Thoracic aorta (tissue), 2 donors: ENCODE data around the gene DUSP7. TPM values are rescaled to one million over a fixed set of nuclear protein-coding genes. Genes with fewer than 3 reads are reported as not detected.
A peak's percentile ranks its signal among the peaks of the same experiment; 100 is the strongest.
"Not testable (repeated sequence)": the region's sequence is repeated elsewhere in the genome, so short reads cannot be mapped to it uniquely, and the experiment has no call there.

Source experiments
- ATAC-seq: fragments of 150-250 bp; one replicate; pipeline ENCODE4 v1.8.0; 2017; ENCODE audit warnings: low read depth; ENCODE audit not compliant: insufficient number of reproducible peaks, low FRiP score
- DNase-seq: peaks from one replicate; pipeline ENCODE4 v3.0.0-alpha.2; 2020; ENCODE audit warnings: low spot score
- H3K27ac ChIP-seq, 2 donors: fragments of 200-600 bp; sonication (generic); 1 replicate in 1 of 2; 2 replicates in 1 of 2; pipeline ENCODE4 v1.5.1; 2016; ENCODE audit warnings: mild to moderate bottlenecking in 2 of 2, moderate library complexity in 2 of 2
- H3K27me3 ChIP-seq: fragments of 200-600 bp; sonication (generic); replicated peaks from 2 replicates; pipeline ENCODE4 v1.6.0; 2016; ENCODE audit warnings: mild to moderate bottlenecking; ENCODE audit not compliant: insufficient read depth
- H3K36me3 ChIP-seq: fragments of 200-600 bp; sonication (generic); one replicate; pipeline ENCODE4 v1.5.1; 2016
- H3K4me1 ChIP-seq, 2 donors: fragments of 200-600 bp; sonication (generic); 1 replicate in 1 of 2; 2 replicates in 1 of 2; pipeline versions ENCODE4 v1.5.1 to v1.6.0; 2016; ENCODE audit warnings: low read depth in 2 of 2, mild to moderate bottlenecking in 1 of 2; ENCODE audit not compliant: control insufficient read depth in 1 of 2
- H3K4me3 ChIP-seq: fragments of 200-600 bp; sonication (generic); 2 replicates; pipeline ENCODE4 v1.5.1; 2016; ENCODE audit warnings: mild to moderate bottlenecking
- H3K9me3 ChIP-seq: fragments of 200-600 bp; sonication (generic); 2 replicates; pipeline ENCODE4 v1.5.1; 2016
- total RNA-seq, 2 donors: library from RNA; depleted of rRNA; stranded (reverse); fragments of >200 nt; gene quantifications; one replicate each; pipeline versions ENCODE4 v1.1.0 to v1.2.3, GENCODE V29; 2016
- TF ChIP-seq, protein P1 (sequence below): fragments of 200-600 bp; sonication (generic); IDR thresholded peaks from one replicate; pipeline ENCODE4 v1.5.1; 2019; ENCODE audit warnings: antibody characterized with exemption

The DUSP7 gene
- total RNA-seq, 2 donors from 2014 or later = 41.1 to 42.2 TPM

DNA sequence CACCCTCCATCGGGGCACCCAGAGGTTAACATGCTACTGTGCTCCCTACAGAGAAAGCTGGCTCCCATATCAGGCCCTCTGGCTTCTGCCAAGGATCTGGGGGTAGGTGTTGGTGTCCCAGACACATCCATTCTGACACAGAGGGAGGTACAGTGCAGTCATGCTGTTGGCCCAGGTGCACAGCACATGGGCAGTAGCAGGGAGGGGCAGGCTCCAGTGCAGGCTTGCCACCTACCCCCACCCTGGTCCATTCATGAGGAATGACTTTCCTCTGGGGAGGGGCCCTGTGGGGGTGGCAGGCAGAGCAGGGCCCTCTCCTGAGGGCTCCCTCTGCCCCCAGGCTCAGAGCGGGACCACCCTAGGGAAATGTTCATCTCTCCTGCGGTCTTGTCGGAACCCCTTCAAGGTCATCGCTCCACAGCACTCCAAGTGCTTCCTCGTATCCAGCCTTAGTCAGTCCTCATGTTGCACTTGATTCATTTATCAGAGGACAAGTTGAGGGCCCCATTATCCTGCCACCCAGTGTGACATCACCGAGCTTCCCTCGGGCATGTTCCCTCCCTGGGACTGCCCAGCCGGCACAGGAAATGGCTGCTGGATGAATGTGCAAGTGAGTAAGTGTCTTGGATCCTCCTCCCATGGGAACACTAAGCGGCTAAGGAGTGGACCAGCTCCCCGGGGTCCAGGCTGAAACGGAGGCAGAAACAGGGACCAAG is 10.0 kb downstream of the DUSP7 start:
- peak overlapping the region; percentile 87 to 96 for H3K27ac ChIP-seq
- peaks cover 16% of the 10 kb centered on the region for H3K36me3 ChIP-seq
- ATAC-seq (peak; percentile 91), DNase-seq (peak; percentile 78)
- TF ChIP-seq, protein P1, sequence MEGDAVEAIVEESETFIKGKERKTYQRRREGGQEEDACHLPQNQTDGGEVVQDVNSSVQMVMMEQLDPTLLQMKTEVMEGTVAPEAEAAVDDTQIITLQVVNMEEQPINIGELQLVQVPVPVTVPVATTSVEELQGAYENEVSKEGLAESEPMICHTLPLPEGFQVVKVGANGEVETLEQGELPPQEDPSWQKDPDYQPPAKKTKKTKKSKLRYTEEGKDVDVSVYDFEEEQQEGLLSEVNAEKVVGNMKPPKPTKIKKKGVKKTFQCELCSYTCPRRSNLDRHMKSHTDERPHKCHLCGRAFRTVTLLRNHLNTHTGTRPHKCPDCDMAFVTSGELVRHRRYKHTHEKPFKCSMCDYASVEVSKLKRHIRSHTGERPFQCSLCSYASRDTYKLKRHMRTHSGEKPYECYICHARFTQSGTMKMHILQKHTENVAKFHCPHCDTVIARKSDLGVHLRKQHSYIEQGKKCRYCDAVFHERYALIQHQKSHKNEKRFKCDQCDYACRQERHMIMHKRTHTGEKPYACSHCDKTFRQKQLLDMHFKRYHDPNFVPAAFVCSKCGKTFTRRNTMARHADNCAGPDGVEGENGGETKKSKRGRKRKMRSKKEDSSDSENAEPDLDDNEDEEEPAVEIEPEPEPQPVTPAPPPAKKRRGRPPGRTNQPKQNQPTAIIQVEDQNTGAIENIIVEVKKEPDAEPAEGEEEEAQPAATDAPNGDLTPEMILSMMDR = no peak
- peaks cover 23 to 69% of the 10 kb centered on the region in 2 donors for H3K4me1 ChIP-seq
- no peaks in the 10 kb centered on the region for H3K27me3 ChIP-seq
- H3K4me3 ChIP-seq = peak overlapping the region; percentile 17
- H3K9me3 ChIP-seq = no peaks in the 10 kb centered on the region

DNA sequence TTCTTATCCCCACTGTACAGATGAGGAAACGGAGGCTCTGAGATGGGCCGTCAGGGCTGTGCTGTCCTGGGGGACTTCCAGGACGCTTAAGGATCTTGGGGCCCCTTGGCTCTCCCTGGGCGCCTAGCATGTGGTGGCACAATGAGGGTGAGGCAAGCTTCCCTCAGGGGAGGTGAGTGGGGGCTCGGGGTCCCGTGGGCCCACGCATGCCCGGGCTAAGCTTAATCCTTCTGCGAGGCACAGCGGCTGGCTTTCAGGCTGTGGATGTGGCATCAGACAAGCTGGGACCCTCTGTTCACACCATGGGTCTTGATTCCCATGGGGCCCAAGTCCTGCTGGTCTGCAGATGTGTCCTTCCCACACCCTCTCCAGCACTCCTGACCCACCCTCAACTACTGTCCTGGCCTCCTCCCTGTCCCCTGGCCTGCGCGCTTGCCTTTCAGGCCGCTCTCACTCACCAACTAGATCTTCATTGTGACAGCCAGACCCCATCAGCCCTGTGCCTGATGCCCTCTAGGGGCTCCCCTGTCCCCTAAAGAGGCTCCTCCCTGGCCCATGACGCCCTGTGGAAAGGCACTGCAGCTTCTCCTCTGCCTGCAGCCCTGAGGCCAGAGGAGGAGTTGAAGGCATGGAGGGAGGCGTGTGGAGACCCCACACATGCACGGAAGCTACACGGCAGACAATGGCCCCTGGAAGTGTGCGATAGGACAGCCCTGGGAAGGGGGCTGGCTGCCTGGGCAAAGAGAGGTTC is 11.3 kb downstream of the DUSP7 start:
- Histone ChIP-seq H3K4me3 (no peak overlapping the region), H3K4me1 (peaks cover 25 to 69% of the 10 kb centered on the region in 2 donors), H3K27ac (peak overlapping the region; percentile 87 to 96)

DNA sequence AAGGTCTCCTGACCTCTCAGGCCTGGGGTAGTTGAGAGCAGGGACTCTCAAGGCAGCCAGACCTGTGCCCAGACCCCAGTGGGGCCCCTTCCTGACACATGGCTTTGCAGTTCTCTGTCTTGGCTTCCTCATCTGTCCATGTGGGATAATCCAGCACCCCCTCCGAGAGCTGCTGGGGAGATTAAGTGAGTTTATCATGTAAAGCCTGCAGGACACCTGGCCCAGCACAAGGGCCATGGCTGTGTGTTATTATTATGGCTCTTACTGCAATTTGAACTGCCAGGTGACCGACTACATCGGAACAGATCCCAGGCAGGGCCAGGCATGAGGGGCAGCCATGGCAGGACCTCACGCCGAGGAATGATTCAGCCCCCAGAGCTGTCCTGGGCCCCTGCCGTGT is 12.6 kb downstream of the DUSP7 start:
- DNase-seq (no peak), ATAC-seq (no peak)
- H3K27ac ChIP-seq = peak overlapping the region in 1 of 2 donors; percentile 87
- H3K9me3 ChIP-seq = no peaks in the 10 kb centered on the region
- no peak overlapping the region for H3K4me3 ChIP-seq
- H3K36me3 ChIP-seq = no peaks in the 10 kb centered on the region
- peaks cover 25 to 67% of the 10 kb centered on the region in 2 donors for H3K4me1 ChIP-seq
- H3K27me3 ChIP-seq = no peaks in the 10 kb centered on the region
- TF ChIP-seq, protein P1 = no peak

More for the DNA sequence above, 11.3 kb downstream of the DUSP7 start:
- ATAC-seq (no peak), DNase-seq (no peak)
- Histone ChIP-seq H3K27me3 (no peaks in the 10 kb centered on the region), H3K36me3 (peaks cover 4% of the 10 kb centered on the region), H3K9me3 (no peaks in the 10 kb centered on the region)
- TF ChIP-seq, protein P1 = no peak

DNA sequence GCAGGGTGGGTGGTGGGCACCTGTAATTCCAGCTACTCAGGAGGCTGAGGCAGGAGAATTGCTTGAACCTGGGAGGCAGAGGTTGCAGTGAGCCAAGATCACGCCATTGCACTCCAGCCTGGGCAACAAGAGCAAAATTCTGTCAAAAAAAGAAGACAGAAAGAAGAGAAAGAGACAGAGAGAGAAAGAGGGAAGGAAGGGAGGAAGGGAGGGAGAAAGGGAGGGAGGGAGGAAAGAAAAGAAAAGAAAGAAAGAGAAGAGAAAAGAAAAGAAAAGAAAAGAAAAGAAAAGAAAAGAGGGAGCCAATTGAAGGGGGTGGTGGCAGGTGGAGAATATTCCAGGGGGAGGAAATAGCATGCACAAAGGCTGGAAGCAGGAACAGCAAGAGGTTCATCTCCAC is 13.3 kb downstream of the DUSP7 start:
- not testable (repeated sequence) for ATAC-seq, H3K36me3 ChIP-seq, H3K27ac ChIP-seq, H3K9me3 ChIP-seq, DNase-seq, H3K4me3 ChIP-seq, H3K27me3 ChIP-seq
- H3K4me1 ChIP-seq = peaks cover 22 to 59% of the 10 kb centered on the region in 2 donors

DNA sequence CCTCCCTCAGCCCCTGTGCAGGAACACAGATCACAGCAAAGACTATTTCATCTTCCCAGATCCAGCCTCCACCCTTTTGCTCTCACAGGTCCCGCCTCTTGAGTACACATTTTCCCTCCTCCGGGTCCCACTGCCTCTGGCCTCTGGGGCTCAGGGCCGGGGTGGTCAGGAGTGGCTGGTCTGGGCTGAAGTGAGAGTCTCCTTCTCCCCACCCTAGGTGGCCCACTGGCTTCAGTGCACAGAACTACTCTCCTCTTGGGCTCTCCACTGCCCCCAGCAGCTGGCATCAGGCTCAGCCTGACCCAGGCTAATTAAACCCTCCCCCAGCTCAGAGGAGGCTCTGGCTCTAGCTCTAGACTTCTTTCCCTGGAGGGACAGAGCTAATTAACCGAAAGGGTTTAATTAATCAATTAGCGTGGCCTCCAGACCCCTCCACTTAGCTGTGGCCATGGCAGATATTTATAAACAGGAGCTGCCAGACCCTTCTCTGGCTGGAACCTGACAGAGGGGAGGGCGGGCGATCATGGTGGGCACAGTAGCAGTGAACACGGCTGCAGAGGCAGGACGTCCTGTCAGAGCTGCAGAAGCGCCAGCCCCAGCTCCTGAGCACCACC is 15.1 kb downstream of the DUSP7 start:
- no peaks in the 10 kb centered on the region for H3K27me3 ChIP-seq
- peaks cover 12 to 41% of the 10 kb centered on the region in 2 donors for H3K4me1 ChIP-seq
- DNase-seq (no peak), ATAC-seq (no peak)
- TF ChIP-seq, protein P1 = no peak
- H3K4me3 ChIP-seq = no peak overlapping the region
- no peaks in the 10 kb centered on the region for H3K36me3 ChIP-seq
- no peaks in the 10 kb centered on the region for H3K9me3 ChIP-seq
- peak overlapping the region; percentile 59 to 71 for H3K27ac ChIP-seq
